HG03095 (cell line): ENCODE results near the gene CNTNAP4.

ENCODE experiments used
- ATAC-seq: cut with Tn5 transposase; IDR thresholded peaks from one replicate; pipeline ENCODE4 v1.9.1; 2021; ENCODE audit warnings: moderate library complexity; ENCODE audit not compliant: unreplicated experiment

The CNTNAP4 gene

DNA sequence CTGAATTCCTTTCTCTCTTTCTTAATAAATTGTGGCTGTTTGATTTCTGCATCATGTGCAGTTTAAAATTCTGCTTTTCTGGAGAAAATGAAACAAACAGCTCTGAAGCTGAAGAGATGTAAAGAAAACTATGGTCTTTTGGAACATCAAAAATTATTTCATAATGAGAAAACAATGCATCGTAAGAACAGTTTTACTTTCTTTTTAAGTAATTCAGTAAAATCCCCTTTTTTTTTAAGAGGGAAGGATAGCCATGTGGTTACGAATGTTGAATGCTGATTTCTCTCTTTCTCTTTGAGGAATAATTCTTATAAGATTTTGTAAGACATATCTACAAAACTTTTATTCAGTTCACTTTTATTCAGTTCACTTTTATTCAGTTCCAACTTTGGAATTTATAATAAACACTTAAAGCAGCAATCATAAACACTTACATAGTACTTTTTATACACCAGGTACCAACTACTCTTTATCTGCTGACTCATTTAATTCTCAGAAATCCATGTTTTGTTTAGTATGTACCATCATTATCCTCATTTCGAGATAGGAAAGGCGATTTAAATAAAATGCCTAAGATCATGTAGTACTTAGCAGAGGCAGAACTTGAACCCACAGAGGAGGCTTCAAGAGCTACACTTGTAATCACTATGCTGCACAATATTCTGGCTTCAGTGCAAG lies 26.6 kb downstream of the CNTNAP4 start:
- ATAC-seq, result no peak

DNA sequence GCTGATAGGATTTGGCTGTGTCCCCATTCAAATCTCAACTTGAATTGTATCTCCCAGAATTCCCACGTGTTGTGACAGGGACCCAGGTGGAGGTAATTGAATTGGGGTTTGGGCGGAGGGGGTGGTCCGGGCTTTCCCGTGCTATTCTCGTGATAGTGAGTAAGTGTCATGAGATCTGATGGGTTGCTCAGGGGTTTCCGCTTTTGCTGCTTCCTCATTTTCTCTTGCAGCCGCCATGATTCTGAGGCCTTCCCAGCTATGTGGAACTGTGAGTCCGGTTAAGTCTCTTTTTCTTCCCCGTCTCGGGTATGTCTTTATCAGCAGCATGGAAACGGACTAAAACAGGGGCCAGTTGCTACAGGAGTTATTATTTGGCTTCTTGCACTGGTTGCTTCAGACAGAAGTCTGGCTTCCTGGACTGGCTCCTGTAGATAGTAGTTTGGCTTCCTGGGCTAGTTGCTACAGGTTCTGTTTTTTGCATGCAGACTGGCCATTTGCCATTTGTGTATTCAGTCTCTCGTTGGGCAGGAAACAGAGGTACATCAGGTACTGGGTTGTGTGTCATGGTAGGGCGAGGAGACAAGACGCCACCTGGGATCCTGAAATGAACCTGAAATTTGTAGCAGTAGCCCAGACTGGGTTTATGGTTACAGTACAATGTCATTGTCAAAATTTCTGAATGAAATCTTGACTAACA lies 32.6 kb downstream of the CNTNAP4 start:
- ATAC-seq, result no peak

DNA sequence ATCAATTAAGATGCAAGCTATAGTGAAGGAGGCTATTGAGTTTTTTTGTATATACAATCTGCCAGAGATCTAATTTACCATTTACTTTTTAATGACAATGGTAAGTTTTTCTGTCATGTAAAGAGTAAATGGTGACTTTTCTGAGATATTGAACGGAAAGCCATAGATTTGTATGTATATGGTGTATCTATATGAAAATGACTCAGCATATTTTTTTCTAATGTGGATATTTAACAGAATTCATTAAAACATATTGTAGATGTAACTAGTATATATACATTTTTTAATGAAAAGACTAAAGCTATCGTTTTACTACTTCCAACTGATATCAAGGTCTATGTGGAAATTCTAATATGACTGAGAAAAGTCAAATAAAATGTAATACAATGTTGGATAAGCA lies 34.1 kb downstream of the CNTNAP4 start:
- ATAC-seq, result no peak

DNA sequence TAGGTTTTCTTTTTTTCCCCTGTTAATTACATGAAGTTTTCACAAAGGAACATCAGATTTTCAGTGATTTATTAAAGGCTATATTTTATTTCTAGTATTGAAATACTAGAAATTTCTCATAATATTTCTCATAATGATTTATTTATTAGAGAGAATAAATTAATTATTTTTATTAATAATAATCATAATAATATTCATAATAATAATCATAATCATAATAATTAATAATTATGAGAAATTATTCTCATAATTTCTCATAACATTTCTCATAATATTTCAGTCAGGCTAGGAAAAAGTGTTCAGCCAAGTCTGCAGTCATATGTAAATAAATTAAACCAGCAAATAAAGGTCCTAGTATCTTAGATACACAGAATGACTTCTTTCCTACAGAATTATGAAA lies 41.4 kb downstream of the CNTNAP4 start:
- ATAC-seq, result no peak

DNA sequence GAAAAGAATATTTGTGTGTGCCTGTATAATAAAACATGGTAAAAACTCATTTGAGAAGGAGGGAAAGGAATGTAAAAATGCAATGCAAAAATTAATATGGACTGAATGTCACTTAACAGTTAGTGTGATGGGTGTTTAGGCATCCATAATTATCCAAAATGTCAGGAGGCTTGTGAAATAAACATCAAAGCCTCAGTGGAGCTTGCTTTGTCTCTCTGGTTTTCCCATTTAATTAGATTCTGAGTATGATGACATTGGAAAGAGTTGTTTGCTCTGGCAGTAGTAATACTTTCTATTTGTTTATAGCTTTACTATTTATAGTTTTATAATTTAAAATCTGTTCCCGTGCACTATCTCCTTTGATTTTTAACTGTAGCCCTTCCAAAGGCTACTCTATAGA lies 51.9 kb downstream of the CNTNAP4 start:
- ATAC-seq, result no peak

DNA sequence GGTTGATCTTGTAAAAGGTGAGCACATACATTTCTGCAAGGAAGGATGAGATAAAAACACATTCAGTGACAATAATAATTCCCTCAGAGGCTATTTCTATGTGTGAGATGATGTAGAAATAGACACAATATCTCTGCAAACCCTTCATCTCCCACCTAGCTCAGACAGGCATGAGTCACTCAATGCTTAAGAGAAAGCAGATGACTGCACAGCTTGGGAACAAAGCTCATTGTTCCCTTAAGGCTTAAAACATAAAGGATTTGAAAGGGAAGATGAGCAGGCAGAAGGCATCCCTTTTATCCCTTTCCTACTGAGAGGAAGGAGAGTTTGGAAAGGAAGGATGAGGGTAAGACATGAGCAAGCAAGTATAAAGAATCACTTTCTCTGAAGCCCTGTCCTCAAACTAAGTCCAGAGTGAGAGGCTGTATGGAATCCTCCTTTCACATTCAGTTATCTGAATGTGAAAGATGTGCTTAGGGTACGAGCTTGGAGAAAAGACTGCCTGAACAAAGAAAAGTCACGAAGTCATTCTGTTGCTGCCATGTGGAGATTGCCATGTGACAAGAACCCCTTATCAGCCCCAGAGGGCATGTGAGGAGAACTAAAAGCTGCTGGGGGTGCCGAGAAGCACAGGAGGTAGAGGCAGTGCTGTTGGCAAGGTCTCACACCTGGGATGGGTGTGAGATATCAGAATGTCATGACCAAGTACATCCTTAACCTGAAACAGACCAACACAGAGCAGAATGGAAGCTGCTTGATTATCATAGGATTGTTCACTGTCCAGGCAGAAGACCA lies 58.2 kb downstream of the CNTNAP4 start:
- ATAC-seq, result no peak

DNA sequence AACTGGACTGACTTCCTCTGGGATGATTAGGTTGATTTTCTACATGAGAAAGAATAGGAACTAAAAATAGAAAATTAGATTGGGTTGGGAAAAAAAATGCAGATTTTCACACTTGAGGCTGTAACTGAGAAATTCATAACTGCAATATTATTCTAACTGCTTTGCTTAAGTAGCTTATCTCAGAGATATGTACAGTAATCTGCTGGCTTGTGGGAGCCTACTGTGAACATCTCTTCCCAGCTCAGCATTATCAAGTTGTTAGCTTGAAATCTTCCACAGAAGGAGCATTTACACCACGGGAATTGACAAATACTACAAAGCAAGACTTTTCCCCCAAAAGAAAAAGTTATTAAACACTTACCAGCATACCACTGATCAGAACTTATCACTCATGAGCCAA lies 58.9 kb downstream of the CNTNAP4 start:
- ATAC-seq, result no peak

DNA sequence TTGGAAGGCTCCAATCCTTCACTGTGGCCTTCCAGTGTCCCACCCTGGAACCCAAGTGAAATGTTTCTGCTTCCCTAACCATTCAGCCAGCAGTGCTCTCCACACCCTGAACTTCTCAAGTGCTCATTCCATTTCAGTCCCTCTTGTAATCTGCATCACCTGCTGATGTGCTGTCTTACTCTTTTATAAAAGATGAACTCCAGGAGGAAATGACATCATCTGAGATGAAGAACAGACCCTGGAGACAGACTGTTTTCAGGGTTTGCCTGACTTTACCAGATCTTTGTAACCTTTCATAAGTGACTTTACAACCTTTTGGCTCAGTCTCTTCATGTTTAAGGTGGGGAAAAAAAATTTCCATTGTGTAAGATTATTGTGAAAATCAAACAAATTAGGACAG lies 61.3 kb downstream of the CNTNAP4 start:
- ATAC-seq, result no peak

DNA sequence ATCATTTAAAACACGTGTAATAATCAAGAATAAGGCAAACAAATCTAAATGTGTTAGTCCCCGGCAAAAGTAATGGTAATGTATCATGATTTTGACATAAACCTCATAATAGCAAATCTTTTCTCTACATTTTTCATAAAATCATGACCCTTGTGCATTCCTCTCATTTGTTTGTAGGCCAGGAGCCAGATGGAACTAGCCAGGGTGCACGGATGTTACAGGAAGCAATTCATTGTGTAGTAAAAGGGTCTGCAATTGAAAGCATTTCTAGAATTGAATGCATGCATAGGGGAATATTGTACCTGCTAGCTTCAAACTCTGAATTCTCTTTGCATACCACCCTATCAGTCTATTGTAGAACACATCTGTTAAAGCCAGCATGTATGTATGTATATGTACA lies 66.6 kb downstream of the CNTNAP4 start:
- ATAC-seq, result no peak

DNA sequence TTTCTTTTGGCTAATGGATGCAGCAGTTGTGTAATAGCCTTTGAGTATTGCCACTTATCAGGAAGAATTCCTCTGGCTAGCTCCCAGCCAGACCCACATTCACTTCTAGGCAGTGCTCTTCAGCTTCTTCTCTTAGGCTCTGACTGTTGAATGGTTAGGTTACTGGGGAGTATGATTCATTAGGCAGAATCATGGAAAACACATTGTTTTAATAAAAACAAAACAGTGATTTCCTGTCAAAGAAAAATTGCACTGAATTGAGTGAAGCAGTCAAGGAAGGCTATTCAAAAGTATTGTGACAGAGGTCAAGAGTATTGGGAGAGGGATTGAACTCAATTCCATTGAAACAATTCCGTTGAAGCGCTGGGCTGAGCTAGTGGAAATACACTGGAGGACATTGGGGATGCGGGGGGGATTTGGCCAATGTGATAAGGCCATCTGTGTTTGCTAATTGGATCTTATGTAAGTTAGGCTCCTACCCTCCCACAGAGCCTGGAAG lies 68.0 kb downstream of the CNTNAP4 start:
- no peak for ATAC-seq

DNA sequence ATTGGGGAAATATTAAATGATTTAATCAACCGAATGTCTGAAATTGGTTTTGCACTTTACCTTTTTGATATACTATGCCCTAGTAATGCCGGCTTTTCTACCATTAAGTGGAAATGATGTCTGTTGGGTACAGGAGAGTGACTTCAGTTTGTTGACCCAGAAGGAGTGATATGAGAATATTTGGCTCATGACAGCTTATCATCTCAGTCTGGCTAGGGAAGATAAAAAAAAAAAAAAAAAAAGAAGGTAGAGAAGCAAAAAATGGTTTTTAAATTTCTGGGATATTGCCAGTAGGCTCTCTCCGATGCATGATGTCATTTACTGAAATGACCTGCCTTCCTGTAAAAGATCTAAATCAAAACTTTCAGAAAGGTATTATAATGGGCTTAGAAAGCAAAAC lies 69.0 kb downstream of the CNTNAP4 start:
- ATAC-seq, result no peak

DNA sequence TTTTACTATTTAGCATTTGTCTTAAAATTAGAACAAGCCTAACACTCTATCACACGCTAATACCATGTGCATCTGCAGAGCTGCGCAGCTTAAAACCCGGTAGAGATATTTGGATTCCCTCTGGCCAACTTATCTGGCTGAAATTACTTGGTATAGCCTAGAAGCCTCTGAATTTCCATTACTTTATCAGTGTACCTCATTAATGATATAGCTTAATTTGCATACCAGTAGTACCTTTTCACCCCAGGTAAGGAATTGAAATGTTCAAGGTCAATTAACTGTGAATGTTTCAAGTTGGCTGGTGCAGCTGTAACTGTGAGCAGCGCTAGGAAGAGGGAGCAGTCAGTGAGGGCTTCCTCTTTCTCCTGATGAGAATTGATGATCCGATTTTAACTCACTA lies 74.2 kb downstream of the CNTNAP4 start:
- ATAC-seq, result no peak

DNA sequence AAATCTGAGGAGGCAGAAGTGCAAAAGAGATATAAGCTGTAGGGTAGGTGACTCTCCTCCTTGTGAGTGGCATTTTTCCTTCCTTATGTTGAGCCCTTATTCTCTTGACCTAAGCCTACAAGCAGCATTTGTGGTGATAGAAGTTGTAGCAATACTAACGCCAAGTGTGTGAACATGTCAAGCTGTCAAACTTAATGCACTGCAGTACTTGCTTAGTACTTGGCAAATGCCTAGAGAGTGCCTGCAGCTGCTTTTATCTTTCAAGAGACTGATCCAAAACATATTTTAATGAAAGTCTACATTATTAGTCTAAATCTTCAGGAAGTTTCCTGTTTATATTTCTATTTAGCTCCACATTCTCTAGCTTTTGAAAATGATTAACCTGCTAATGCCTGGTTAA lies 83.2 kb downstream of the CNTNAP4 start:
- ATAC-seq, result no peak

DNA sequence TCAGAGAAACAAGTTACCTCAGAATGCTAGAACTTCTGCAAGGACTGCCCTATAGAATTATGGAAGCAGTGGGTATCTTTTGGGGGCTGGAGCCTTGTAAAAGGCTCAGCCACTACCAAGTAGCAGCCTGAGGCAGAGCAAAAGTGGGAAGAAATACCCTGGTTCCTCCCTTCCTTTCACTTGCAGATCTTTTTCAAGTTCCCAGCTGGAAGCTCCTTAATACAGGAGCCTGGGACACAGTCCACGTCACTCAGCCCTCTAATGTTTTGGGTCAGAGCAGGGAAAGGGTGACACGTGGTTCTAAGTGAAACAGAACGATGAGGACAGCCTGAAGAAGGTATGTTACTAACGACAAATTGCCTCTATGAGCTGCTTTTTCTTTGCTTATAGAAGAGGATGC lies 93.1 kb downstream of the CNTNAP4 start:
- ATAC-seq, result no peak

DNA sequence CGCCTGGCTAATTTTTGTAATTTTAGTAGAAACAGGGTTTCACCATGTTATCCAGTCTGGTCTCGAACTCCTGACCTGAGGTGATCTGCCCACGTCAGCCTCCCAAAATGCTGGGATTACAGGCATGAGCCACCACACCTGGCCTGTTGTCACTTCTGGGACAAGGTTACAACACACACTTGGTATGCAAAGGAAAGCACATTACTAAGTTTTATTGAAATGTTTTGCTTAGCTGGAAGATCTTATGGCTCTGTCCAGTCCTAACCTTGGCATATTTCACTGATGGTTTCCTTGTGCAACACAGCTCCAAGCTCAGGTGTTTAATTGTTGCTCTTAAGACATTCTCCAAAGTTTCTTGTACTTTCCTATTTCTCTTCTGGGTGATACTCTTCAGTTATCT lies 94.2 kb downstream of the CNTNAP4 start:
- ATAC-seq, result no peak

DNA sequence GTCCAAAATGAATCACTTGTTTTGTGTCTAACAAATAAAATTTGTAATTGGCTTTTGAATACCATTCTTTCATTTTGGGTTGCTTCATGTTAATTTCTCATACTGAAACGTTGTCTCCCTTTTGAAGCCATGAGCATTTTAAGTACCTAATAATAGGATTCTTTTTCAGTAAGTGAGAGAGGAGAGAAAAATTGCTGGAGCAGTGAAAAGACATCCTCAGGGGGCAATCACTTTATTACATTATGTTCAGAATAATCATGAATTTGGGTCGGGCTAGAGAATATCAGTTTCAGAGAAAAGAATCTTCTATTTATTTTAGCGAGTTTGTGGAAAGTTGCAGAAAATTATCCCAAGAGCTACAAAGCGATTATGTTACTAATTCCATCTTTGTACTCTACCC lies 96.8 kb downstream of the CNTNAP4 start:
- no peak for ATAC-seq

DNA sequence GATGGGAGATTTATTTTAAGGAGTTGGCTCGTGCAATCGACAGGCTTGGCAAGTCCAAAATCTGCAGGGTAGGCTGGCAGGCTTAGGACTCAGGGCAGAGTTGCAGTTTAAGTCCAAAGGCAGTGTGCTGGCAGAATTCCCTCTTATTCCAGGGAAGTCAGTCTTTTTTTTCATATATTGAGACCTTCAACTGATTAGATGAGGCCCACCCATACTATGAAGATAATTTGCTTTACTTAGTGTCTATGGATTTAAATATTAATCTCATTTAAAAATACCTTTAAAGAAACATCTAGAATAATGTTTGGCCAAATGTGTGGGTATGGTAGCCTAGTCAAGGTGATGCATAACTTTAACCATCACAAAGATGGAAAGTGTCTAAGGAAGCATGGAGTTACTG lies 99.8 kb downstream of the CNTNAP4 start:
- no peak for ATAC-seq

DNA sequence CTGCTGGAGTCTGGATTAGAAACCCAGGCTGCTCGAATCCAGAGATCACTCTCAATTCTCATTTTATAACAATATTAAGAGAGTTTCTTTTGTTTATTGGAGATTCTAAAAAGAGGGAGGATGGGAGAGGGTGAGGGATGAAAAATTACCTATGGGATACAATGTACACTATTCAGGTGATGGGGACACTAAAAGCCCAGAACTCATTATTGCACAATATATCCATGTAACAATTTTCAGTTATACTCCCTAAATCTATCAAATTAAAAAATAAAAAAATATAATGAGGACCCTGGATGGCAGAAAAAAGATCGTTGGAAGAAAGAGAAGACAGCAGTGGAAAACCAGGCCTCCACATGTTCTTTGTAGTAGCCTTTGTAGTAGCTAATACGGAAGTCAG lies 100.8 kb downstream of the CNTNAP4 start:
- ATAC-seq, result no peak

DNA sequence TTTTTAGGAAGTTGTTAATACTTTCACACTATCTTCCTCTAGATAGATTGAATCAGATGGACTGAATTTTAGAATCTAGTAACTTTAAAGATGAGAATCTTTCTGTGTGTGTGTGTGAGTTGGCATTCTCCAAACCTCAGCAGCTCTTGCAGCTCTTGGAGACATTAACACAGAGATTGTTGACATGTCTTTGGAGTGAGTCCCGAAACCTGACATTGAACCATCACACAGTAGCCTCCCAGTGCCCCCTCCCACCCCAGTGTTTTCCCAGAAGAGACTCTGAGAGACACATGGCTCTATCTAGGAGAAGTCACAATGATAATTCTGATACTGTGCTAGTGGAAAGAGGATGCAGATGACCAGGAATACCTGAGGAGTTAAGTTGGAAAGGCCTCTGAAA lies 103.9 kb downstream of the CNTNAP4 start:
- no peak for ATAC-seq

DNA sequence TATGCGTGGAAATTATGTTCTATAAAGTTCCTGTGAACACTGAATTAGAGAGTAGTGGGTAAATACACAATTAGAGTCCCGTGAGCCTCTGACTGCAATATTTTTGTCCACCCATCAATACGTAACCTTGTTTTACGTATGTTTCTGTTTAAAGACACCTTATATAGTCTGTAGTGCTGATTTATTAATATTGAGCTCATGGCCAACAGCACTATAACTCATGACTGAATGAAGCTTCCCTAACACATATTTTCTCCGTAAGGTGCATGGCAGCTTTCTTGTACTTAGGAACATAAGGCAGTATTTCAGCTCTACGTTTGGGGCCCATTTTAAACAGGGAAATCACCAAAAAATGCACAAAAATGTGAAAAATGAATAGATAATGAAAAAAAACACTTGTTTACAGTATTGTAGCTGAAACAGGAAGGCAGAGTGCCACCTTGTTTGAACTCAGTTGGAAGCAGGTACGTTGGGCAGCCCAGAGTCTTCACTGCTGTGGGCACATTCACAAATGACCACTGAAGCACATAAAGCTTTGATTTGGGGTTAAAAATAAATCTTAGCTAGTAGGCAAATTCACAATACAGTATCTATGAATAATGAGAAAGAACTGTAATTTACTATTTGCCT lies 108.5 kb downstream of the CNTNAP4 start:
- no peak for ATAC-seq

DNA sequence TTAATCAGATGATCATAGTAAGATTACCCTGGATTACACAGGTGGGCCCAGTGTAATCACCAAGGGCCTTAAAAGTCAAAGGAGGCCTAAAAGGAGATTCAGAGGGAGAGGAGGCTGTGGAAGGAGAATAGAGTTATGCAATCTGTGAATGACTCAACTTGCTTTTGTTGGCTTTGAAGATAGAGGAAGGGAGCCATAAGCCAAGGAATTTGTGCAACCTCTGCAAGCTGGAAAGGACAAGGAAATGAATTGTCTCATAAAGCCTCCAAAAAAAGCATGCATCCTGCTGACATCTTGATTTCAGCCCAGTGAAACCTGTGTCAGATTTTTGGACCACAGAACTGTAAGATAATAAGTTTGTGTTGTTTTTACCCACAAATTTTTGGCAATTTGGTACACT lies 109.6 kb downstream of the CNTNAP4 start:
- no peak for ATAC-seq

DNA sequence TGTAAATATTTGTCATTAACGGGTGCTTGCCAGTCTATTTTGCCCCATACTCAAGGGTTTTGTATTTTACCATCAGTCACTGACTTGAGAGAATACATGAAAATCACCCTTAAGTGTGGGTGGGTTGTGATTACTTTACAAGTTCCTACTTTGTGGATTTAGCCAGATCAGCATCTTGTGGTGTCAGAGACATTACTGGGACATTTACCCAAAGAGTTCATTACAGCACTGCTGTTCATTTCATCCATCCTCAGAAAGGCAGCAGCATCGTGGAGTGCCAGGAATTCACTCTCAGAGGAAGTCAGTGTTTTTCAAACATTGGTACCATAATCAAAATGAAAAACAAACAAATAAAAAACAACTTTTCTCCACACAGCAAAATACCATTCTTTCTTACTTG lies 110.8 kb downstream of the CNTNAP4 start:
- no peak for ATAC-seq
